DMS53 (cell line): ENCODE results near the gene C1QTNF12.

Experiments used
- DNase-seq: peaks from one replicate; lab custom pipeline; 2025; lab: John Stamatoyannopoulos, UW

Gene C1QTNF12

GRCh38 chr1:1281533-1282321, 35.2 kb upstream of the C1QTNF12 start:
- peak; percentile 95 for DNase-seq

GRCh38 chr1:1280782-1281481, 34.4 kb upstream of the C1QTNF12 start:
- no peak for DNase-seq

- DNase-seq = no peak
Observed at GRCh38 chr1:1279028-1279427, 32.5 kb upstream of the C1QTNF12 start.

GRCh38 chr1:1278620-1279019, 32.1 kb upstream of the C1QTNF12 start:
- DNase-seq = no peak

DNA sequence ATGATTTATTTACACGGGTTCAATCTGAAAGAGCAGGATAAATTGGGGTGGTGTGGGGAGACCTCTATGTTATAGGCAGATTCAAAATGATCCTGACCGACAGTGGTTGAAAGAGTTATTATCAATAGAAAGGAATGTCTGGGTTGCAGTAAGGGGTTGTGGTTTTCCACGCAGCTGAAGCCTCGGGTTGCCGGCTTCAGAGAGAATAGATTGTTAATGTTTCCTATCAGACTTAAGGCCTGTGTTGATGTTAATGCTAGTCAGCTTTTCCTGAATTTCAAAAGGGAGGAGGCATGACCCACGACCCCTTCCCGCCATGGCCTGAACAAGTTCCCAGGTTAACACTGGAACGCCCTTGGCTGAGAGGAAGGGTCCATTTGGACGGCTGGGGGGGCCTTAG, 29.3 kb upstream of the C1QTNF12 start:
- DNase-seq = no peak

DNA sequence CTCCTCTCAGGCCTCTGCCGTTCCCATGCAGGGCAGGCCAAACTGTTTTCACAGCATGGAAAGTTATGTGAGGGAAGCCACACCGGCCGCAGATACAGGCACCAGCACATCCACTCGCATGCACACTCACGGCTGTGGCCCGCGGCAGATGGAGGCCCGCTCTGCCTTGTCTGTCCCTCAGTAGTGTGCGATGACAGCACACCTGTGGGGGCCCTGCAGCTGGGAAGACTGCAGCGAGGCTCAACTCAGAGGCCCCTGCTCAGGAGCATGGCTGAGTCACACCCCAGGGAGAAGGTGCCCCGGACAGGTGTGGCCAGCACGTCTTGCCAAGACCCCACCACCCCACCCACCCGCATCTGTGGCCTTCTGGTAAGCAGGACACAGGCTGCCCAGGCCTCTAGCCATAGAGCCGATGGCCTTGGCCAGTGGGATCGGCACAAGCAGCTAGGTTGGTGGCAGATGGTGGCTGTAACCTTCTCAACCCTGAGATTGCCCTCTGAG, 28.5 kb upstream of the C1QTNF12 start:
- DNase-seq = no peak

DNA sequence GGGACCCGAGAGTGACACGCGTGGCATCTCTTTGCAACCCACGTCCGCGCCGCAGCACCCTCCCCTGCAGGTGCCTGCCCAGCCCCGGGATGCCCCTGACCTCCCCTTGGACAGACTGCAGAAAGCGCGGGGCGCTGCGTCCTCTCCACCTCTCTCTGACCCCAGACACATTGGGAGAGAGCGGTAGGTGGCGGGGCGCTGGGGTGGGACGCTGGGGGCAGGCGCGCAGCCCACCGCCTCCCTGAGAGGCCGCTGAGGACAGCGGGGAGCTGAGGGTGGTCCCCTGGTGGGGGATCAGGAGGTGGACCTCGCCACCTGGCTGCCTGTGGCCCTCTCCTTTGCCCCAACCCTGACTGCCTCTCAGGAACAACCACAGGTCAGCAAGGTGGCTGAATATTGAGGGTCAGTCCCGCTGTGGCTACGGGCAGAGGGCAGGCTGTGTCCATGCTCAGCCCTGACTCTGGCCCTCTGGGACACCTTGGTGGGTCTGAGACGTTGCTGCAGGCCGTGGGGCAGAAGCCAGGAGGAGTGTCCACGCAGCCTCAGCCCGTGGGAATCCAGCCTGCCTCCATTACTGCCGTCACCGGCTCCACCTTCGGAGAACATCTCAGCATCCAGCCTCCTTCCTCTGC, 27.9 kb upstream of the C1QTNF12 start:
- no peak for DNase-seq

DNA sequence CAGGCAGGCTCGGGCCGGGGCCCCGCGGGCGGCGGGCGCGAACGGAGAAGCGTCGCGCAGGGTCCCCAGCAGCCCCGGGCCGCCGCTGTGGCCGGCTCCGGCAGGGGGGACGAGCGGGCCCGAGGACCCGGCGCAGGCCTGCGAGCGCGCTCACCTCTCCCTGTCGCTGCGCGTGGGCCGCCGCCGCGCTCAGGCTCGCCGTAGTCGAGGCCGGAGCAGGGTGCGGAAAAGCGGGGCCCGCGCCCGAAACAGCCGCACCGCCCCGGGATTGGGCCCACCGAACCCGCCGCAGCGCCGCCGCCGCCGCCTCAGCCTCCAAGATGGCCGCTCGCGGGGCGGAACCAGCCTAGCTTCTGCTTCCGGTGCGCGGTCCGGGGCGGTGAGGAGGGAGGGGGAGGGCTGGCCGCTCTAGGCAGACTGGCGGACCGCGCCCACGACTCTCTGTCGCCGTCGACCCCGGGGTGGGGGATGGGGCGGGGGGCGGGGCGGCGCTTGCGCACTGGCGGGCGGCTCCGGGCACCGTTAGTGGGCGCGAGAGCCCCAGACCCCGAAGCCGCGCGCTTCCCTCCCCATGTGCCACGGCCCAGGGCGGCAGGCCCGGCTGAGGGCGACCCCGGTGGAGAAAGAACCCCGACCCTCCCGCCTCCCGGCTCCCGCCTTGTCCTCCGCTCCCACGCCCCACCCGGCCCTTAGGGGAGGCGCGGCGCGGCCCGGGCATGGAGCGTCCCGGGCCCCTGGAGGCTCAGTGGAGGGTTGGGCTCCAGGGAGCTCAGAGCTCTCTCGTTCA, 27.2 kb upstream of the C1QTNF12 start, which contains the start of gene UBE2J2:
UBE2J2 (minus strand) TSS at position 343 of the 787 bp plus-strand sequence. CDS start 5,862 bp downstream, outside the sequence.
- peak; percentile 95 for DNase-seq

DNA sequence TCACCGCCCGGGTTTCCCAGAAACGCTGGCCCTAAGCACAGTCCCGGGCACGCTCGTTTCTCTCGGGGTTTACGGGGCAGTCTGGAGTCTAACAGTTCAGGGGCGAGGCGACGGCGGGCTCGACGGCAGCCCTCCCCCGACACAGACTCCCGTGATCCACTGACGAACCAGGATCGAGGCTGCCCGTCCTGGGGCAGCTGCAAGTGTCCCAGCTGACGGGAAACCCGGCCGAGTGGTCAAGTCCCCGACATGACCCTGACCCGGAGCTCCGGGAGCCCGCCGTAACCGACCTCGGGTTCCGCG, 26.6 kb upstream of the C1QTNF12 start:
- peak; percentile 65 for DNase-seq

GRCh38 chr1:1272341-1273208, 26.1 kb upstream of the C1QTNF12 start:
- peak; percentile 97 for DNase-seq

DNA sequence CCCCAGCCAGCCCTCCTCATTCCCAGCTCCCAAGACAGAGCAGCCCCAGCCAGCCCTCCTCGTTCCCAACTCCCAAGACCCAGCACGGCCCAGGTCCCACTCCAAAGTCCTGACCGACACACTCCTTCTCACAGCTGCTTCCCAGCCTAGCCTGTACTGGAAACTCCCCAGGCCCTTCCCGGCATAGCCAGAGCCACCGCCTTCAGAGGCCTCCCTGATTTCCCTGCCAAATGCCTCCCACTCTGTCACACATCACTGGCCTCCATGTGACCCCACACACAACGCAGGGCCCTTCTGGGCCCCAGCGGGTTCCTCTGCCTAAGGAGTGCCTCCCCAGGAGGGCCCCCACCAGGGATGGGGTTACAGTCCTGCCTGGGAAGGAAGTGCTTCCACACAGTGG, 24.3 kb upstream of the C1QTNF12 start:
- no peak for DNase-seq

DNA sequence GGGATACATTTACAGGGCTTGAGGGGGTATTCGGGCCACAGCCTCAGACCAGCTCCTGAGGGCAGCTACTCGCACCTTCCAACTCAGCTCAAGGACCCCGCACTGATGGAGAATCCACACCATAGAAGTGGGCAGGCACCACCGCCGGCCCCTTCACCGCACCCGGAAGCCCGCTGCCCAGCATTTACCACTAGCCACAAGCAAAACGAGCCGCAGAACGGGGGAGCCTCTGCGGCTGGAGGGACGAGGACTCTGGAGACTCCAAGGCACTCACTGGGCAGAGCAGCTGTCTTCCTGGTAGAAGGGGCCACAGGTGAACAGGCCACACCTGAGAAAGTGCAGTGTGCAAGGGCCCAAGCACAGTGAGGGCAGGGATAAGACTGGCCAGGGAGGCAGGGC, 21.8 kb upstream of the C1QTNF12 start:
- no peak for DNase-seq

GRCh38 chr1:1267488-1268283, 21.2 kb upstream of the C1QTNF12 start:
- DNase-seq = no peak

- DNase-seq = peak; percentile 49
Observed at GRCh38 chr1:1264868-1265272, 18.3 kb upstream of the C1QTNF12 start.

DNA sequence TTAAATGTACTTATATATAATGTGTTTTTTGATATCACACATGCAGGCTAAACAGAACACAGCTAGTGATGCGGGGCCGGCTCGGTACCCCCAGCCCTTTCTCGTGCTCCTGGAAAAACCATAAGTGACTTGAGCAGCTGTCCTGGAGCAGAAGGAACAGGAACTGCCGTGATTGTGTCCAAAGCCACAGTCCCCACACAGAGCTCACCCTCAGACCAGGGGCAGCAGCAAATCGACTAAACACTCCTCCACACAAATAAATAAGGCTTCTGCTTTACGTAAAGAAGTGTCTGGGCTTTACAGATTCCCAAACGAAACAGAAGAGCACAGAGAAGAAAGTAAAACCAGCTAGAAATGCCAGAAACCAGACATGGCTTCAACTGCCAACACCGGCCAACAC, 17.5 kb upstream of the C1QTNF12 start:
- no peak for DNase-seq

DNA sequence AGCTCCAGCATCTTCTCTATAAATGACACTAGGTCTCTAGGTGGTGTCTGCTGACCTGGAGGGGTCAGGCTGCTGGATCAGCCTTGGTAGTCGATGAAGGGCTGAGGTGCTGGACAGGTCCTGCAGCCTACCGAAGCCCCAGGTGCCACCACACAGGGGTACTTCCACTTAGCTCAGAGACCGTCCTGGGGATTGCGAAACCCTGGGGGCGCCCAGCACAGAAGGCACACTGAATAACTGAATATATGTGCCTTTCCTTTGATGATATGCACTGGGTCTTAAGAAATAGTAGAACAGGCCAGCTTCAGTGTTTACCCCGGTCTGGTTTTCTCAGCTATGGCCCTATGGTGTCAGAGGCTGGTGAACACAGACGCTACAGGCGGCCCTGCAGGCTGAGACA, 16.2 kb upstream of the C1QTNF12 start:
- DNase-seq = no peak

DNA sequence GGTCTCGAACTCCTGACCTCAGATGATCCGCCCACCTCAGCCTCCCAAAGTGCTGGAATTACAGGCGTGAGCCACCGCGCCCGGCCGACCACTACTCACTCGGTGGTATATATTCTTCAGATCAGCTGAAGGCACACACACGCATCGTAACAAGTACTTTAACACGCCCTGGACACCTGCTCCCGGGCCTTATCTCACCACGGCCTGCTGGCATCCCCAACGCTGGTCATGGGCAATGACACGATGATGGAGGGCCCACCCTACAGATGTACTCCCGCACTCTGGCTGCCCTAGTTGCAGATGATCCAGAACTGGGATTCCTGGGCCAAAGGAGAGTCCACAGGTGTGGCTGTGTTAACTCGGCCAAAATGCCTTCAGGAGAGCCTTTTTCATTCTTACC, 15.5 kb upstream of the C1QTNF12 start:
- no peak for DNase-seq

DNA sequence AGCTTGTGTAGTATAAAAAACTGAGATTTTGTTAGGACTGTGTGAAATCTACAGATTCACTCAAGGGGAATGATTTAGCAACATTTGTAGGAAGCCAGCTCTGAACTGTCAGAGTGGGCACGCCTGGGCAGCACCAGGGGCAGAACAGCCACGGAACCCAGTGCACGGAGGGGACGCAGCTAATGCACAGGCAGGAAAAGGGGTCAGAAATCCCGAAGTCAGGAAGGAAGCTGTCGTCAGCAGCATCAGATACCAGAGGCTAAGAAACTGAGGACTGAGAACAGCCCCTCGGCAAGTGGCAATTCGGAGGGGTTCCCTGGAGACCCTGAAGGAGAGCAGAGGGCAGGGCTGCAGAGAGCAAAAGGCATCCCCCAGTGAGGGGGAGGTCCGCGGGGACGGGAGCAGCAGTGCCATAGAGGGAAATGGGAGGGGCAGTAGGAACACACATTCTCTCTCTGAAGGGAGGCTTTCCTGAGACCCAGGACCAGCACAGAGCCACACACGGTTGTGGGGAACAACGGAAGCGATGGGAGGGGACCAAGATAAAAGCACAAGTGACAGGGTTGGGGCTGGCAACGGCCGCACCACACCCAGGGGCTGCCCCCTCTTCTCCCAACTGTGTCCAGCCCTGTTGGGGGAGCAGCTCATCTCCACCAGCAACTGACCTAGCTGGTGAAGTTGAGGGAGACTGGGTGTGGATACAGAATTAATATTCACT, 14.5 kb upstream of the C1QTNF12 start:
- no peak for DNase-seq

DNA sequence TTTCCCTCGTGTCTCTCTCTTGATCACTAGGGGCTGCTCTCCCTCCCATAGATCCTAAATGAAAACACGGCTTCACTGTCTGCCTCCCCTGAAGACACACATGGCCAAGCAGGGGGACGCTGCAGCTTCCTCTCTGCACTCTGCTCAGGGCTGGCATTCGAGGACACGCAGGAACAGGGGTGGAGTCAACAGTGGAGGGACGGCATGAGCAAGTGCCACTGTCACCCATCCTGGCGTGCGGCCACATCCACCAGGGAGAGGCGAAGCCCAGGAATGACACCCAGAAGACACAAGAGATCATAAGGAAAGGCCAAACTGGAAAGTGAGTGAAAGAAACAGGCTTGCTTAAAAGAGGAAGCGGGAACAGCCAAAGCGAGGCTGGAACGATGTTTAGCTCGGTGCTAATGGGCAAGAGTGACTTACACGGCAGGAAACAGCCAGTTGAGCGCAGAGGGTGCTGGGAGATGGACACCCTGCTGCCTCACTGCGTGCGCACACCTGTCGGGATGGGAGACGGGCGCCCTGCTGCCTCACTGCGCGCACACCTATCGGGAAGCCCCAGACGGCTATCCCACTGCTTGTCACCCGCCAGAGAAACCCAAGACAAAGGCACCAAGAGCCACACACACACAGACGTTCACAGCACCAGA, 13.6 kb upstream of the C1QTNF12 start:
- no peak for DNase-seq
